ENCODE measurements around the gene TMEM254.
A peak's percentile ranks its signal among the peaks of the same experiment; 100 is the strongest.
"Not testable (repeated sequence)": the region's sequence is repeated elsewhere in the genome, so short reads cannot be mapped to it uniquely, and the experiment has no call there.

Gene TMEM254

DNA sequence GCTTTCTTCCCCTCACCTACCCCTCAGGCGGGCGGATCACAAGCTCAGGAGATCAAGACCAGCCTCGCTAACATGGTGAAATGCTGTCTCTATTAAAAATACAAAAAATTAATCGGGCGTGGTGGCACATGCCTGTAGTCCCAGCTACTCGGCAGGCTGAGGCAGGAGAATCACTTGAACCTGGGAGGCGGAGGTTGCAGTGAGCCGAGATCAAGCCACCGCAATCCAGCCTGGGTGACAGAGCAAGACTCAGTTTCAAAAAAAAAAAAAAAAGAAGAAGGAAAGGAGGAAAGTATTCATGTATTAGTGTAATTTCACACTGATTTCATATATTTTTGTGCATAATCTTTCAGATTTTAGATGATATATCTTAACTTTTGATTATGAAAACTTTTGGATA lies 55.2 kb downstream of the TMEM254 start:
- not testable (repeated sequence) for DNase-seq (ENCODE audit: low read depth)

DNA sequence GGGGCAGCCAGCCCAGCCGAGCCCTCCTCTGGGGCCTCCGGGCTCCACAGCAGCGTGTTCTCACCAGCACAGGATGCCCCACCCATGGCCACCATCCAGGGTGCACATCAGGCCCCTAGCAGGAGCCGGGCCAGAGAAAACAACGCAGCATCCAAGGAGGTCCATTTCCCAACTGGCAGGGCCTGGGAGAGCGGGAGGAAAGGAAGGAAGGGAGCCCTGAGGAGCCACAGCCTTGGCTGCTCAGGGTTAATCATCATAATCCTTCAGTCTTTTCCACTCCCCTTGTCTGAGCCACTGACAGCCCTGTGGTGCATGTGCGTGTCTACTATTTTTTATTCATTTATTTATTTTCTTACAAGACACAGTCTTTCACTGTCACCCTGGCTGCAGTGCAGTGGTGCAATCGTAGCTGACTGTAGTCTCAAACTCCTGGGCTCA lies 57.7 kb downstream of the TMEM254 start:
- peak; percentile 60 for DNase-seq (ENCODE audit: low read depth)

DNA sequence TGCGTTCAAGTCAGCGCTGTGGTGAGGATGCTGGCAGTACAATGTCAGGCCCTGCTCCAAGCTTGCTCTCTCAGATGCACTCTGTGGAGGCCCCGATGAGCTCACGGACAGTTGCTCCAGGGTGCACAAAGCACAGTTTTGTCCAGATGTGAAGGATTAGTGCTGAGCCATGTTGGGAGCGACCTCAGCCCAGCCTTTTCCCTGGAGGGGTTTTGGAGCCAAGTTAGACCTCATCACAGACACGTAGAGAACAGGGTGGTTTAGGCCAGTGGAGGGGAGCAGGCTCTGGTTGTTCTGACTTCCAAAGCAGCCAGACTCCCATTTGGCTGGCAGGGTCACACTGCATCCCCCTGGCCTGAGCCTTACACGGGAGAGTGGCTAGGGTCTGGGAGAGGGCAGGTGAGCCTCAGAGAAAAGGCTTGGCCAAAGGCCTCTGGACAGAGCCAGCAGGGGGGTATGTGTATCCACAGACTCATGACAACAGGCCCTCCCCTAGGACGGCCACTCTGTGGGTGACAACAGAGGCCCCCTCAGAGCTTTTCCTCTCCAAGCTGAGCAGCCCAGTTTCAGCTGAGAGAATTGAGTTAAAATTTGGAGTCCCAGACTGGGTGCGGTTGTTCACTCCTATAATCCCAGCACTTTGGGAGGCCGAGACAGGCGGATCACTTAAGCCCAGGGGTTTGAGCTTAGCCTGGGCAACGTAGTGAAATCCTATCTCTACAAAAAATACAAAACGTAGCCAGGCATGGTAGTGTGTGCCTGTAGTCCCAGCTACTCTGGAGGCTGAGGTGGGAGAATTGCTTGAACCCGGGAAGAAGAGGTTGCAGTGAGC lies 58.8 kb downstream of the TMEM254 start:
- DNase-seq (ENCODE audit: low read depth) = no peak

DNA sequence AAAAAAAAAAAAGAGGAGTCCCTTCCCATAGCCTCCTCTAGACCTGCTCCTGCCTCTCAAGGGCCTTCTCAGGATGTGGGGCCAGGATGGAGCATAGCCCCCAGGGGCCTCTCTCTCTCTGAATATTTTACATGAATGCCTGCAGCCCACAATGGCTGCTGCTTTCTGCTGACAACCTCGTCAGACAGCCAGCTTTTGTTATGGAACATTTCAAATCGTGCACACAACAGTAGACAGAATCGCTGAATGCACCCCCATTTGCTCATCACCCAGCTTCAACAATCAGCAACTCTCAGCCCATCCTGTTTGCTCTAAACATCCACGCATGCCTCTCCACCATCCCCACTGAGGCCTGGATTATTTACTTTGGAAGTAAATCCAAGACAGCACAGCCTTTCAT lies 59.5 kb downstream of the TMEM254 start:
- no peak for DNase-seq (ENCODE audit: low read depth)

DNA sequence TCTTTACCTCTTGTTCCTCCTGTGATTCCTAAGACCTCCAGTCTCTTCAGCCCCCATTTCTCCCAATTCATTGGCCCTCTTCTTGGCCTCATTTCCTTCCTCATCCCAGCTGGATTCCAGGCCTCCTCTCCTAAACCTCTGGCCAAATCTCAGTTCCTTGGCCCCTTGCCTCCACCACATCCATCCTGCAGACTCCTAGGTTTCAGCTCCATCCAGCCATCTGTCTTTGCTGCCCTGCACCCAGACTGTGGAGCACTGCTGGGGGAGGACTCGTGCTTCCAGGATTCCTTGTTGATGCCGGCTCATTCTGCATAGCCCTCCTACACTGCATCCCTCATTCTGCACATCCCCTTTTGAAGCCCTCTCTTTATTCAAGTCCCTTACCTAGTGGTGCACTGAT lies 60.8 kb downstream of the TMEM254 start:
- no peak for DNase-seq (ENCODE audit: low read depth)

DNA sequence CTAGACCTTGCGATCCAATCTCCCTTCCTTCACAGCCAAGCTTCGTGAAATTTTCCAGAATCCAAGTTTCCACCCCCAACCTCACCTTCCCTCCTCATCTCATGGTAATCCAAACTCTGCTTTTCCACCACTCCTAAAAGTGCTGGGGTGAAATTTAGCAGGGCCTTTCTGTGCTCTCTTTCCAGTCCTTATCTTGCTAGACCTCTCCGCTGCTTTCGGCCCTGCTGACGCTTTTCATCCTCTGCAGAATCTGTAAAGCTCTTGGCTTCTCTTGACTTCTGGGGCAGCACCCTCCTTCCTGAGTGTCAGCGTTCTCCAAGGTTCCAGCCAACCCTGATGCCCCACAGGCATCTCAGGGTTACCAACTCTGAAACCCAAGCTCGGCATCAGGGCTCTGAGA lies 61.8 kb downstream of the TMEM254 start:
- DNase-seq (ENCODE audit: low read depth) = no peak

DNA sequence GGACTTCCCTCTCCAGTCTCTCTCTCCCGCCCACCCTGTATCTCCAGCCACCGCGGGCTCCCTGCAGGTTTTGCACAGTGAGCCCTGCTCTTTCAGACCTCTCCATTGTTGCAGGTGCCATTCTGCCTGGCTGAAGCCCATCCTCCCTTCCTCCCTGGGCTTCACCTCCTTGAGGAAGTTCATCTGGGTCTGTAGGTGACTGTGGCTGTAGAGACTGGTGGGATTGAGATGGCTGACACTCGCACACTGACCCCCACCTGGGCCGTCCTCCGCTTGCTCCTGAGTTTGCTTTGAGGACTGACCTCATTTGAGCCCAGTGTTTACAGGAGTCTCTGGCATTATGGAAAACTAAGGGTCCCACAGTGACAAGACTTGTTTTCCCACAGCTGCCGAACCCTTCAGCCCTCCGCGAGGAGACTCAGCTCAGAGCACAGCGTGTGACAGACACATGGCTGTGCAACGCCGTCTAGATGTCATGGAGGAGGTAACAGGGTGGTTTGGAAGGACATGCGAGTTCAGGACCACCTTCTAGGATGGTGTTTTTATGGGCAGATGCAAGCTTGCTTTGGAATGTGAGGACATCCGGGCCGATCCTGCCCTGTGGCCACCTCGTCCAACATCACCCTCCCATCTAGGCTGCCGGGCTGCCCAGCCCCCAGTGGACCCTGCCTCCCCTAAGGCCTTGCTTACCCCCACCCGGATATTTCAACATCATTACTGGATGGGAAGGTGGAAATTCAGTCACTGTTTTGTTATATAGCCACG lies 63.4 kb downstream of the TMEM254 start:
- no peak for DNase-seq (ENCODE audit: low read depth)
